Stimulated activated naive CD4-positive, alpha-beta T cell treated with Interleukin-2 at 50 U/mL for 16 hours (primary cell): ENCODE data around the gene TMEM81.

ENCODE experiments used
- DNase-seq: peaks from one replicate; lab custom pipeline; 2025; lab: John Stamatoyannopoulos, UW

TMEM81 gene

GRCh38 chr1:205076245-205076761 is 8.0 kb downstream of the TMEM81 start:
- DNase-seq: no peak

- DNase-seq: no peak
Measured at GRCh38 chr1:205075642-205076155, 8.6 kb downstream of the TMEM81 start.

DNA sequence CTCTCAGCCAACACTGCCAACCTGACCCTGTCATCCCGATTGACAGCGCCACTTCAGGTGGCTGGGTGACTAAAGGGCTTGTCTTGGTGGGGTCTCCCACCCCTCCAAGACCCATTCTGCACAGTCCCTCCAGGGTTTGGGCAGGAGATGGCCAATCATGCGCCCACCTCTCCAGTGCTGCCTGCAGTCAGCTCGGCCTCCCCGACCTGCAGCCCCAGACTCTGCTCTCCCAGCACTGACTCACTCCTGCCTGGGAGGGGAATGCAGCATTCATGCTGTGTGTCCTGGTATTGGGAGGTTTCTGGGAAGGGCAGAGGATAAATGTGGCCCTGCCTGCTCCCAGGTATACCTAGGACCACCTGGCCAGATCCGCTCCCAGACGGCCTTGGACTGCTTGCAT is 9.7 kb downstream of the TMEM81 start:
- no peak for DNase-seq

- no peak for DNase-seq
Measured at GRCh38 chr1:205074084-205074483, 10.2 kb downstream of the TMEM81 start.

- no peak for DNase-seq
Measured at GRCh38 chr1:205073511-205073910, 10.7 kb downstream of the TMEM81 start.

- DNase-seq: no peak
Measured at GRCh38 chr1:205072881-205073280, 11.4 kb downstream of the TMEM81 start.

- no peak for DNase-seq
Measured at GRCh38 chr1:205072286-205072685, 12.0 kb downstream of the TMEM81 start.

GRCh38 chr1:205071801-205072200 is 12.5 kb downstream of the TMEM81 start:
- DNase-seq: no peak

- no peak for DNase-seq
Measured at GRCh38 chr1:205071028-205071409, 13.2 kb downstream of the TMEM81 start.

DNA sequence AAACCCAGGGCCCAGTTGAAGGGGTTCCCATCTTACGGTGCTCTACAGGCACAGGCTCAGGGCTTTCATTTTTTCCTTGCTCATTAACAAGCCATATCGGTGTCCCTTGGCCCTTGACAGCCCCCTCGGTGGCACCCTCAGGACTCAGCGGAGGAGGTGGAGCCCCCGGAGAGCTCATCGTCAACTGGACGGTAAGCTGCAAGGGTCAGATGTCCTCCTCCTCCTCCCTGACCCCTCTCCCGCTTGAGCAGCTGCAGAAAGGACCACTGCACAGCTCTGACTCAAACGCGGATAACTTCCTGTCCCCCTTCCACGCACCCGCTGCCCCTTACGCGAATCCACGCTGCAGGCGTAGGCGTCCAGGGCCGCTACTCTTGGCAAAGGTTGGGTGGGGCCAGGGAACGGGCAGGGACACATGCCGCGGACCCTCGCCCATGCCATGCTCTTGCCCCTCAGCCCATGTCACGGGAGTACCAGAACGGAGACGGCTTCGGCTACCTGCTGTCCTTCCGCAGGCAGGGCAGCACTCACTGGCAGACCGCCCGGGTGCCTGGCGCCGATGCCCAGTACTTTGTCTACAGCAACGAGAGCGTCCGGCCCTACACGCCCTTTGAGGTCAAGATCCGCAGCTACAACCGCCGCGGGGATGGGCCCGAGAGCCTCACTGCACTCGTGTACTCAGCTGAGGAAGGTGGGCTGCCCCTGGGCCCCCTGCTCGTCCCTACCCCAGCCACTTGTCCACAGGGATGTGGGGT is 14.7 kb downstream of the TMEM81 start:
- DNase-seq: no peak

DNA sequence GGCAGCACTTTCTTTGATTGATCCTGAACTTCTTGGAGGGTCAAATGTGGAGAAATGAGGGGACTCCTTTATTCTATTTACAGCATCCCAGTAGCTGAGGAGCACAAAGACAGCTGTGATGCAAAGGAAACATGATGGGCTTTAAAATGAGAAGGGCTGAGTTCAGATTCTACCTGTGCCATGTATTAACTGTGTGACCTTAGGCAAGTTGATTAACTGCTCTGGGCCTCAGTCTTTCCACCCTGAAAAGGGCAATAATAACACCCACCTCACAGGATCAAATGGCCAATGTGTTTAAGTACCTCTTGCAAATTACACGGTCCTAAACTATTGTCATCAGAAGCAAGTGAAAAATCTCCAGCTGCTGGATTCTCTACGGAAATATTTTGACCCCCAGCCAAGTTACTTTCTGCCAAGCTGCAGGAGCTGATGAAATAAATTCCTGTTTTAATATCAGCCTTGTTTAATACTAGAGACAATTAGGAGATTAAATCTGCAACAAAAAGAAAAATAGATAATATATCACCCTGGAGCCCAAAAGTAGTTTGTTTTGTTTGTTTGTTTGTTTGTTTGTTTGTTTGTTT is 15.7 kb downstream of the TMEM81 start:
- DNase-seq: no peak

DNA sequence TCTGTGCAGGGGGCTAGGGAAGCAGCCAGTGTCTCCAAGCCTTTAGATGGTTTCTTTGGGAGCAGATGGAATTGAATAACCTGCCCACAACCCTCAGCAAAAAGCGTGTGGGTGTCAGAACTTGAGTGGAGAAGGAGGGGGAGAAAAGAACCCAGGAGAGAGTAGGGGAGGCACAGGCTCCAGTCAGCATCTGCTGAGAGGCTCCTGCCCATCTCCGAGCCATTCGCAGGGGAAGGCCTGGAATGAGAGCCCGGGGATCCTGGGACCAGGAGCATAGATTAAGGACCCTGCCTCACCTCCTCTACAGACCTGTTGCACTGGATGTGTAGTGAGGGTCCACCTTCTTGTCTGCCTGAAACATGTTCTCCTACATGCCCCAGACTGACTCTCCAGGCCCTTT is 16.3 kb downstream of the TMEM81 start:
- no peak for DNase-seq

DNA sequence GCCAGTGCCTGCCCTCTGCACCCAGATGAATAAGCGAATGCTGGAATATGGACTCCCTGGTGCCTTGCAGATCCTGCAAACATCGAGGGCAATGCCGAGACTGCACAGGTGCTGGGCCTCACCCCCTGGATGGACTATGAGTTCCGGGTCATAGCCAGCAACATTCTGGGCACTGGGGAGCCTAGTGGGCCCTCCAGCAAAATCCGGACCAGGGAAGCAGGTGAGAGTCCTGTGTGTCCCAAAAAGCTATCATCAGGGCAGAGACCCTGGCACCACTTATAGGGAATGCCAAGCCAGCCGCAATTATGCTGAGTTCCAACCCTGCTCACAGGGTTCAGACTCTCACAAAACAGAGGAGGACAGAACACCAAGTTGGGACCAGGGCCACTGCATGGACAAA is 17.2 kb downstream of the TMEM81 start:
- DNase-seq: no peak

DNA sequence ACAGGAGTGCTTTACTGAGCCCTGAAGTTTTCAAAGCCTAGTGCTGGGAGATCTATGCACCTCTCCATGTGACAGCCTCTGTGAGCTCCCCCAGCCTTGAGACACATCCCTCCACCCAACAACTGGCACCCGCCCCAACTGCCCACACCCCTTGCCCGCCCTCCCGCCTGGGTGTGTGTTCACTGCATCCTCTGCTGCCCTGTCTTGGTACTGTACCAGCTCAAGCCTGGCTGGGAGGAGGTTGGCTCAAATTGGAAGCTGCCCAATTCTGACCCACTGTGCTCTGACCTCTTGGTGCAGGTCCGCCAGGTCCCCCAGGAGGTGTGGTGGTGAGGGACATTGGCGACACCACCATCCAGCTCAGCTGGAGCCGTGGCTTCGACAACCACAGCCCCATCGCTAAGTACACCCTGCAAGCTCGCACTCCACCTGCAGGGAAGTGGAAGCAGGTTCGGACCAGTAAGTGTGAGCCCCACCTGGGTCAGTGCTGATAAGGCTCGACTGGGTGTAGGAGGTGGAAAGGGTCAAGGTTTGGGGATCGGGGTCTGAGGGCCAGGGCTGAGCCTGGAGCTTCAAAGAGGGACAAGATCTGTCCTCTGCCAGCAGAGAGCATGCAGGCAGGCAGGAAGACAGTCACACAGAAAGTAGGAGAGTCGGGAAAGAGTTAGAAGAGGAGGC is 18.0 kb downstream of the TMEM81 start:
- DNase-seq: no peak

GRCh38 chr1:205065666-205066065 is 18.6 kb downstream of the TMEM81 start:
- no peak for DNase-seq

GRCh38 chr1:205064741-205065316 is 19.4 kb downstream of the TMEM81 start:
- DNase-seq: no peak

- no peak for DNase-seq
Measured at GRCh38 chr1:205064301-205064700, 20.0 kb downstream of the TMEM81 start.

- no peak for DNase-seq
Measured at GRCh38 chr1:205062895-205063294, 21.4 kb downstream of the TMEM81 start.

DNA sequence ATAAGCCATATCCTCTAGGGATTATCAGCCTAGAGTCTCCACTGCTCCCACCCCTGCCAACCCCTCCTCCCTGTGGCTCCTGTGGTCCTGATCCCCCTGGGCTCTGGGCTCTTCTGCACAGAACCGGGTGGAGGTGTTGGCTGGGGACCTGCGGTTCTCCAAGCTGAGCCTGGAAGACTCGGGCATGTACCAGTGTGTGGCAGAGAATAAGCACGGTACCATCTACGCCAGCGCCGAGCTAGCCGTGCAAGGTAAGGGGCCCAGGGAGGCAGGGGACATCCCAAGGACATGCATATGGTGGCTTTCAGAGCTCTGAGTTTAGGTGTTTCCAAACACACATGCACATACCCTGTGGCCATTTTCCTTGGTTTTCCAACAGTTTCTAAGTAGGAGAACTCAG is 21.9 kb downstream of the TMEM81 start:
- DNase-seq: no peak

GRCh38 chr1:205061665-205062069 is 22.6 kb downstream of the TMEM81 start:
- DNase-seq: peak; percentile 46

DNA sequence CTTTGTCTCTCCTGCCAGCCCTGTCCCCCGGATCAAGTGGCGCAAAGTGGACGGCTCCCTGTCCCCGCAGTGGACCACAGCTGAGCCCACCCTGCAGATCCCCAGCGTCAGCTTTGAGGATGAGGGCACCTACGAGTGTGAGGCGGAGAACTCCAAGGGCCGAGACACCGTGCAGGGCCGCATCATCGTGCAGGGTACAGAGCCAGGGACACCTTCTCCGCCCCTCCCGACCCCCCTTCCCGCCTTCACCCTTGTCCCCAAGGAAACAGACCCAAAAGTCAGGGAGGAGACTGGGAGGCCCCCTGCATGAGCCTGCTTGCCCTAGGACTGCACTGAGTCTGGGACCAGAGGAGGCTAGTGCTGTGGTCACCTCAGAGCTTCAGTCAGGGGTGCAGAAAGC is 23.0 kb downstream of the TMEM81 start:
- no peak for DNase-seq

- no peak for DNase-seq
Measured at GRCh38 chr1:205060746-205061145, 23.5 kb downstream of the TMEM81 start.

DNA sequence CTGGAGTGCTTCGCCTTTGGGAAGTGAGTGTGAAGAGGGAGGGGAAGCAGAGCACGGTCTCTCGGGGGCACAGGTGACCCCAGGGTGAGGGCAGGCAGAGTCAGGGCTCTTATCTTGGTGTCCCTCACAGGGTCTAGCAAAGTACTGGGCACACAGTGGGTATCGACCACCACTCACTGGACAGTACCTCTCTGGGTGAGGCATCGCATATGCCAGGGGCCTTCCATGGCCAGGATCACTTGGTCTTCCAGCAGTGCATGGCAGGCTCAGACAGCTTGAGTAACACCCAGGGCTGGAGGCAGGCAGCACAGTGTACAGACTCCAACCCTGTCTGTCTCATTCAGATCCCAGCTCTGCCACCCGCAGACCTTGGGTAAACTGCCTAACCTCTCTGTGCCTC is 24.6 kb downstream of the TMEM81 start:
- DNase-seq: no peak
